ENCODE measurements around the gene TMCC1. TPM values are rescaled to one million over a fixed set of nuclear protein-coding genes. Genes with fewer than 3 reads are reported as not detected.

TMCC1 gene
- 33.4 TPM for total RNA-seq
- long read RNA-seq, partial matches to known transcripts = 3 of 28 reads
- long read RNA-seq, other reads (novel, unspliced or antisense) = 24 of 28 reads

DNA sequence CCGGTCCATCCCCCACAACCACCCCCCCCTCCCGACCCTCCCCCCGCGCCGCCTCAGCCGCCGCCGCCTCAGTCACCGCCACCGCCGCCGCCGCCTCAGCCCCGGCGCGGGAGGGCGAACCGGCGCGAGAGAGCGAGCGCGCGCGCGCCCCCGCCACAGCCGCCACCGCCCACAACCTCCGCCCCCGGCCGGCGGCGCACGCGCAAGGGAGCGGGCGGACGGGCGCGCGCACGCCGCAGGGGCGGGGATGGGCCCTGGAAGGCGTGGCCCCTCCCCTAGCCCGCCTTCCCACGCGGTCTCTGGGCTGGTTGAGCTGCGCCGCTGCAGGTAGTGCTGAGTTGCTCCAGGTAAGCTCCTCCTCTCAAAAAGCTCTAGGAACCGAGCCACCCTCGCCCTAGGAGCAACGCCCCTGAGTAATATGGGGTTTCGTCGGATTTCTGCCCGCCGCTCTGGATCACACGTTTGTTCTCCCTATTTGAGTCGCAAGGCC, at the start of gene TMCC1:
Gene TMCC1, minus strand, starts transcription at position 131 of the 490 bp plus-strand sequence.
- peak within 1 kb of the TSS; percentile 94 for H3K27ac ChIP-seq
- H3K9me3 ChIP-seq = no peaks in the 10 kb centered on the region
- TF ChIP-seq, protein P1, sequence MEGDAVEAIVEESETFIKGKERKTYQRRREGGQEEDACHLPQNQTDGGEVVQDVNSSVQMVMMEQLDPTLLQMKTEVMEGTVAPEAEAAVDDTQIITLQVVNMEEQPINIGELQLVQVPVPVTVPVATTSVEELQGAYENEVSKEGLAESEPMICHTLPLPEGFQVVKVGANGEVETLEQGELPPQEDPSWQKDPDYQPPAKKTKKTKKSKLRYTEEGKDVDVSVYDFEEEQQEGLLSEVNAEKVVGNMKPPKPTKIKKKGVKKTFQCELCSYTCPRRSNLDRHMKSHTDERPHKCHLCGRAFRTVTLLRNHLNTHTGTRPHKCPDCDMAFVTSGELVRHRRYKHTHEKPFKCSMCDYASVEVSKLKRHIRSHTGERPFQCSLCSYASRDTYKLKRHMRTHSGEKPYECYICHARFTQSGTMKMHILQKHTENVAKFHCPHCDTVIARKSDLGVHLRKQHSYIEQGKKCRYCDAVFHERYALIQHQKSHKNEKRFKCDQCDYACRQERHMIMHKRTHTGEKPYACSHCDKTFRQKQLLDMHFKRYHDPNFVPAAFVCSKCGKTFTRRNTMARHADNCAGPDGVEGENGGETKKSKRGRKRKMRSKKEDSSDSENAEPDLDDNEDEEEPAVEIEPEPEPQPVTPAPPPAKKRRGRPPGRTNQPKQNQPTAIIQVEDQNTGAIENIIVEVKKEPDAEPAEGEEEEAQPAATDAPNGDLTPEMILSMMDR (IDR thresholded peaks at IDR 0.05) = no peak
- peaks cover 49% of the 10 kb centered on the region for H3K4me1 ChIP-seq
- ATAC-seq (peak; percentile 97 to 98), DNase-seq (peak; percentile 93)
- no peaks in the 10 kb centered on the region for H3K27me3 ChIP-seq (ENCODE audit: low read depth)
- intact Hi-C loops (cut with DNase I) = no loop called here
- peak within 1 kb of the TSS; percentile 90 for H3K4me3 ChIP-seq
- H3K36me3 ChIP-seq = peaks cover 3% of the 10 kb centered on the region

DNA sequence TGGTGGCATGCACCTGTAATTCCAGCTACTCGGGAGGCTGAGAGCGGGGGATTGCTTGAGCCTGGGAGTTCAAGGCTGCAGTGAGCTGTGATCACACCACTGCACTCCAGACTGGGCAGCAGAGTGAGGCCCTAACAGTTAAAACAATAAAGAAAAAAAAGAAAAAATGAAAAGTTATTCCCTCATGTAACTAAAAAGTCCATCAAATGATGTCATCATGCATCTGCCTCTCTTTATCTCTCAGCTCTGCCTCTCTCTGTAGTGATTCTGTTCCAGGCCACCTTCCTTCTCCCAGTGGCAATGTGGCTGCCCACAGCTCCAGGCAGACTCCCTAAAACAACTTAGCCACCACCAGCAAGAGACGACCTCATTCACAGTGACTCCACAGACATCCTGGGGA, 49.5 kb upstream of the TMCC1 start:
- Histone ChIP-seq H3K9me3 (no peaks in the 10 kb centered on the region), H3K27me3 (ENCODE audit: low read depth) (no peaks in the 10 kb centered on the region), H3K36me3 (no peaks in the 10 kb centered on the region), H3K4me1 (no peaks in the 10 kb centered on the region), H3K27ac (no peak overlapping the region), H3K4me3 (no peak overlapping the region)
- TF ChIP-seq, protein P1 (IDR thresholded peaks at IDR 0.05) = no peak
- ATAC-seq (no peak), DNase-seq (no peak)
- intact Hi-C loops (cut with DNase I) = no loop called here

DNA sequence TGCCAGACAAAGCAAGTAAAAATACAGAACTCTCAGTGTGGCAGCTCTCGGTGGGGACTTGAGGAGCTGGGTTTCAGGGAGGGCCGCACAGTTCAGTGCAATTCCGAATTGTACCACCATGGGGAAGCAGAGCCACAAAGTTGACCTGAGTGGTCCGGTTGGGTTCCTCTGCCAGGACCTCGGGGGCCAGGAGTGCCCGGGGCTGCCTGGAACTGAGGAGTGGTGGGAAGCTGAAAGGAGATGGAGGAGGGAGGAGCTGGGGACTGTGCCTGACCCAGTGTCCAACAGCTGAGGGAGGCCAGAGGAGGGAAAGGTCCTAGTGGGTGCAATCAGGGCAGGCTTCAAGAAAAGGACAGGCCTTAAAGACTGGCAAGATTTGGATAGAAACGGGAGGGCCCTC, 48.8 kb upstream of the TMCC1 start:
- intact Hi-C loops (cut with DNase I) = no loop called here
- Histone ChIP-seq H3K4me1 (no peaks in the 10 kb centered on the region), H3K27me3 (ENCODE audit: low read depth) (no peaks in the 10 kb centered on the region), H3K9me3 (no peaks in the 10 kb centered on the region), H3K36me3 (no peaks in the 10 kb centered on the region), H3K27ac (no peak overlapping the region), H3K4me3 (no peak overlapping the region)
- DNase-seq (peak; percentile 59), ATAC-seq (peak; percentile 90 to 91)
- TF ChIP-seq, protein P1 (IDR thresholded peaks at IDR 0.05) = peak; percentile 79

DNA sequence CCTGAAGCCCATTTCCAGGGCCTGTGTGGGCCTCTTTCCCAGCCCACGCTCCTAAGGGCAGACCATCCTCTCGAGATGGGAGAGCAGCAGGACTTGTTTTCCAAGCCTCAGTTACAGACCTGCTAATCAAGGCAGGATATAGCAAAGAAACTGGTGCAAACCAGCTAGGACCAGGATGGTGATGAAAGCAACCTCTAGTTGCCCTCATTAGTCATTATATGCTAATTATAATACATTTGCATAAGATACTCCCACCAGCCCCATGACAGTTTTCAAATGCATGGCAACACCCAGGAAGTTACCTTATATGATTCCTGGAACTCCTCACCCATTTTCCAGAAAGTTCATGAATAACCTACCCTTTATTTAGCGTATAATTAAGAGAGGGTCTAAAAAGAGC, 46.6 kb upstream of the TMCC1 start:
- intact Hi-C loops (cut with DNase I) = no loop called here
- no peak for DNase-seq
- H3K27me3 ChIP-seq (ENCODE audit: low read depth) = no peaks in the 10 kb centered on the region
- ATAC-seq = no peak
- H3K4me3 ChIP-seq = no peak overlapping the region
- no peaks in the 10 kb centered on the region for H3K4me1 ChIP-seq
- TF ChIP-seq, protein P1 (IDR thresholded peaks at IDR 0.05) = no peak
- H3K9me3 ChIP-seq = no peaks in the 10 kb centered on the region
- H3K27ac ChIP-seq = no peak overlapping the region
- no peaks in the 10 kb centered on the region for H3K36me3 ChIP-seq

DNA sequence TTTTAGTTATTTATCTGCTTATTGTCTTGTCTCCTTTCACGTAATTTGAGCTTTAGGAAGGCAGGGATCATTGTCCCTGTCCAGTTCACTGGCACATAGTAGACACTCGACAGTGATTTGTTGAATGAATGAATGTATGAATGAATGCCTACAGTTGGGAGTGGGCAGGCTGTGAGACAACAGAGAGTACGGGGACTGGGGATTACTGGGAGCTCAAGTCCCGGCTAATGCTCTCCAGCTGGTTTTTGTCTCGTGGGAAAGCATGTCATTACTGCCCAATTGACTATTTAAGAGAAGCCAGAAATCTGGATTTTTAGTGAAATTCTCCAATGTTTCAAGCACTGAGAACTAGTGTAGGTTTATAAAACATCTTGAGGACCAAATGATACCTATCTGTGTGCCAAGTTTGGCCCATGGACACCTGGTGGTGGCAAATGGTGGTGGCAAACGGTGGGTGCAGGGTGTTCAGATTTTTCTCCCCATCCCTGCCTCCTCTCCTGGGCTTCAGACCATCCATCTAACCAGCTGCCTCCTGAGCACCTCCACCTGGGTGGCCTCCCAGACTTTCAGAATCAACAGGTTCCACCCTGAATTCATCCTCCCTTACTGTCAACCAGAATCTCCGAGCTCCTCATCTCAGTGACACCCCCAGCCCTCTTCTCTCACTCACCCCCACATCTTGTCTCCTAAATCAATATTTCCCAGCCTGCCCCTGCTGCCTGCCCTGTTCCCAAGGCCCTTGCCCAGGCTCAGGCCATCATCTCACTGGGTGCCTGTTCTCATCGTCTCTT, 44.8 kb upstream of the TMCC1 start:
- Histone ChIP-seq H3K27ac (no peak overlapping the region), H3K27me3 (ENCODE audit: low read depth) (no peaks in the 10 kb centered on the region), H3K4me3 (no peak overlapping the region), H3K9me3 (no peaks in the 10 kb centered on the region), H3K4me1 (no peaks in the 10 kb centered on the region), H3K36me3 (no peaks in the 10 kb centered on the region)
- intact Hi-C loops (cut with DNase I) = no loop called here
- ATAC-seq (no peak), DNase-seq (no peak)
- TF ChIP-seq, protein P1 (IDR thresholded peaks at IDR 0.05) = no peak

Measured in lower lobe of right lung (tissue), 2 donors.